Keratinocyte (primary cell): ENCODE results near the gene DENND2A.

Experiments
- EZH2 ChIP-seq: IDR thresholded peaks from one replicate; pipeline ENCODE4 v1.6.1; 2012; ENCODE audit warnings: inconsistent platforms, mild to moderate bottlenecking, low read length, moderate library complexity
- TF ChIP-seq, protein P1 (sequence below), 3 experiments: IDR thresholded peaks in 1 of 3; conservative IDR thresholded peaks in 1 of 3; optimal IDR thresholded peaks in 1 of 3; 2 replicates in 2 of 3; 3 replicates in 1 of 3; pipeline versions ENCODE3 to v1.5.1; 2011; ENCODE audit warnings: low read length in 3 of 3, mild to moderate bottlenecking in 3 of 3, moderate library complexity in 2 of 3, control low read depth in 1 of 3, inconsistent platforms in 1 of 3; ENCODE audit not compliant: insufficient read depth in 2 of 3; ENCODE audit errors: extremely low read depth in 1 of 3

DNA sequence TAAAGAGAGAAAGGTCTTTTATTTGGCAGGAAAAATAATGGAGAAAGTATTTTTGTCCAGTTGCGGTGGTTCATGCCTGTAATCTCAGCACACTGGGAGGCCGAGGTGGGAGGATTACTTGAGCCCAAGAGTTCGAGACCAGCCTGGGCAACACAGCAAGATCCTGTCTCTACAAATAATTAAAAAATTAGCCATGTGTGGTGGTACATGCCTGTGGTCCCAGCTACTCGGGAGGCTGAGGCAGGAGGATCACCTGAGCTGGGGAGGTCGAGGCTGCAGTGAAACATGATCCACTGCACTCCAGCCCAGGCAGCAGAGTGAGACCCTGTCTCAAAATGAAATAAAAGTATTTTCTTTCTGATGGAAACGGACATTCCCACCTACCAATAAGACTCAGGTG lies 83.5 kb downstream of the DENND2A start:
- TF ChIP-seq, protein P1, sequence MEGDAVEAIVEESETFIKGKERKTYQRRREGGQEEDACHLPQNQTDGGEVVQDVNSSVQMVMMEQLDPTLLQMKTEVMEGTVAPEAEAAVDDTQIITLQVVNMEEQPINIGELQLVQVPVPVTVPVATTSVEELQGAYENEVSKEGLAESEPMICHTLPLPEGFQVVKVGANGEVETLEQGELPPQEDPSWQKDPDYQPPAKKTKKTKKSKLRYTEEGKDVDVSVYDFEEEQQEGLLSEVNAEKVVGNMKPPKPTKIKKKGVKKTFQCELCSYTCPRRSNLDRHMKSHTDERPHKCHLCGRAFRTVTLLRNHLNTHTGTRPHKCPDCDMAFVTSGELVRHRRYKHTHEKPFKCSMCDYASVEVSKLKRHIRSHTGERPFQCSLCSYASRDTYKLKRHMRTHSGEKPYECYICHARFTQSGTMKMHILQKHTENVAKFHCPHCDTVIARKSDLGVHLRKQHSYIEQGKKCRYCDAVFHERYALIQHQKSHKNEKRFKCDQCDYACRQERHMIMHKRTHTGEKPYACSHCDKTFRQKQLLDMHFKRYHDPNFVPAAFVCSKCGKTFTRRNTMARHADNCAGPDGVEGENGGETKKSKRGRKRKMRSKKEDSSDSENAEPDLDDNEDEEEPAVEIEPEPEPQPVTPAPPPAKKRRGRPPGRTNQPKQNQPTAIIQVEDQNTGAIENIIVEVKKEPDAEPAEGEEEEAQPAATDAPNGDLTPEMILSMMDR (optimal IDR thresholded peaks at IDR 0.05 in 1 of 3, IDR thresholded peaks at IDR 0.05 in 1 of 3, conservative IDR thresholded peaks at IDR 0.05 in 1 of 3; ENCODE audit: extremely low read depth in 1 of 3, insufficient read depth in 2 of 3, low read length in 3 of 3): no peak
- TF ChIP-seq EZH2: no peak
